ENCODE measurements around the gene SEL1L. TPM values are rescaled to one million over a fixed set of nuclear protein-coding genes. Genes with fewer than 3 reads are reported as not detected.
A peak's percentile ranks its signal among the peaks of the same experiment; 100 is the strongest.
"Not testable (repeated sequence)": the region's sequence is repeated elsewhere in the genome, so short reads cannot be mapped to it uniquely, and the experiment has no call there.

Gene SEL1L
- total RNA-seq, 2 experiments from 2014 or later: 53.5 to 56.5 TPM

GRCh38 chr14:81478446-81478845 lies 55.2 kb downstream of the SEL1L start:
- DNase-seq: no peak
- no peak for ATAC-seq (ENCODE audit: low read depth)
- Mint-ChIP-seq H3K9me3 (no peaks in the 10 kb centered on the region), H3K4me3 (no peak overlapping the region), H3K27ac (no peak overlapping the region), H3K27me3 (no peaks in the 10 kb centered on the region), H3K36me3 (peaks cover 38% of the 10 kb centered on the region), H3K4me1 (peaks cover 27% of the 10 kb centered on the region)
- POLR2A ChIA-PET: no interaction called here

- POLR2A ChIA-PET: no interaction called here
- H3K36me3 Mint-ChIP-seq: peaks cover 43% of the 10 kb centered on the region
- H3K27ac Mint-ChIP-seq: no peak overlapping the region
- H3K4me1 Mint-ChIP-seq: peaks cover 41% of the 10 kb centered on the region
- no peak overlapping the region for H3K4me3 Mint-ChIP-seq
- ATAC-seq (ENCODE audit: low read depth): no peak
- H3K9me3 Mint-ChIP-seq: no peaks in the 10 kb centered on the region
- no peaks in the 10 kb centered on the region for H3K27me3 Mint-ChIP-seq
- DNase-seq: no peak
Measured at GRCh38 chr14:81476816-81477215, 56.8 kb downstream of the SEL1L start.

GRCh38 chr14:81474685-81475324 lies 58.8 kb downstream of the SEL1L start:
- no peaks in the 10 kb centered on the region for H3K9me3 Mint-ChIP-seq
- H3K4me1 Mint-ChIP-seq: peaks cover 53% of the 10 kb centered on the region
- POLR2A ChIA-PET: interaction anchor here (0.5 kb wide), 1 partner anchor 311 kb away, joined by 3 read pairs; no protein-coding TSS in a partner anchor
- H3K27me3 Mint-ChIP-seq: no peaks in the 10 kb centered on the region
- peak overlapping the region; percentile 79 for H3K4me3 Mint-ChIP-seq
- peak; percentile 7 for ATAC-seq (ENCODE audit: low read depth)
- H3K27ac Mint-ChIP-seq: peak overlapping the region; percentile 95
- H3K36me3 Mint-ChIP-seq: peaks cover 42% of the 10 kb centered on the region
- no peak for DNase-seq

- no peaks in the 10 kb centered on the region for H3K27me3 Mint-ChIP-seq
- POLR2A ChIA-PET: interaction anchor here (0.5 kb wide), 1 partner anchor 310 kb away, joined by 3 read pairs; no protein-coding TSS in a partner anchor
- peaks cover 36% of the 10 kb centered on the region for H3K36me3 Mint-ChIP-seq
- H3K27ac Mint-ChIP-seq: peak overlapping the region; percentile 95
- no peak for DNase-seq
- peak; percentile 85 for ATAC-seq (ENCODE audit: low read depth)
- no peaks in the 10 kb centered on the region for H3K9me3 Mint-ChIP-seq
- peak overlapping the region; percentile 79 for H3K4me3 Mint-ChIP-seq
- H3K4me1 Mint-ChIP-seq: peaks cover 55% of the 10 kb centered on the region
Measured at GRCh38 chr14:81474148-81474492, 59.5 kb downstream of the SEL1L start.

- H3K27ac Mint-ChIP-seq: peak overlapping the region; percentile 95
- H3K4me3 Mint-ChIP-seq: peak overlapping the region; percentile 79
- H3K9me3 Mint-ChIP-seq: no peaks in the 10 kb centered on the region
- no peak for DNase-seq
- ATAC-seq (ENCODE audit: low read depth): peak; percentile 12
- H3K4me1 Mint-ChIP-seq: peaks cover 55% of the 10 kb centered on the region
- peaks cover 33% of the 10 kb centered on the region for H3K36me3 Mint-ChIP-seq
- POLR2A ChIA-PET: interaction anchor here (1.5 kb wide), 1 partner anchor 9 kb away, joined by 5 read pairs; no protein-coding TSS in a partner anchor
- no peaks in the 10 kb centered on the region for H3K27me3 Mint-ChIP-seq
Measured at GRCh38 chr14:81473456-81474147, 60.1 kb downstream of the SEL1L start.

GRCh38 chr14:81472096-81472800 lies 61.4 kb downstream of the SEL1L start:
- peaks cover 29% of the 10 kb centered on the region for H3K36me3 Mint-ChIP-seq
- ATAC-seq (ENCODE audit: low read depth): no peak
- peaks cover 55% of the 10 kb centered on the region for H3K4me1 Mint-ChIP-seq
- H3K9me3 Mint-ChIP-seq: no peaks in the 10 kb centered on the region
- H3K27me3 Mint-ChIP-seq: no peaks in the 10 kb centered on the region
- POLR2A ChIA-PET: interaction anchor here (0.7 to 1.8 kb wide), 4 partner anchors 8 to 252 kb away, joined by 3 to 5 read pairs (median 4); partner anchors contain the start of gene GTF2A1
- H3K27ac Mint-ChIP-seq: peak overlapping the region; percentile 3
- no peak overlapping the region for H3K4me3 Mint-ChIP-seq
- DNase-seq: no peak

- POLR2A ChIA-PET: interaction anchor here (0.8 to 1.8 kb wide), 2 partner anchors 11 to 250 kb away, joined by 3 to 4 read pairs; partner anchors contain the start of gene GTF2A1
- Mint-ChIP-seq H3K9me3 (no peaks in the 10 kb centered on the region), H3K4me3 (peak overlapping the region; percentile 81), H3K27ac (peak overlapping the region; percentile 86), H3K27me3 (no peaks in the 10 kb centered on the region), H3K4me1 (peaks cover 54% of the 10 kb centered on the region), H3K36me3 (peaks cover 24% of the 10 kb centered on the region)
- no peak for DNase-seq
- ATAC-seq (ENCODE audit: low read depth): no peak
Measured at GRCh38 chr14:81471062-81471461, 62.6 kb downstream of the SEL1L start.

GRCh38 chr14:81470557-81470826 lies 63.2 kb downstream of the SEL1L start:
- H3K4me1 Mint-ChIP-seq: peaks cover 51% of the 10 kb centered on the region
- POLR2A ChIA-PET; ATAC-seq (ENCODE audit: low read depth); H3K27me3 Mint-ChIP-seq; H3K9me3 Mint-ChIP-seq; DNase-seq: not testable (repeated sequence)
- peaks cover 21% of the 10 kb centered on the region for H3K36me3 Mint-ChIP-seq
- peak overlapping the region; percentile 86 for H3K27ac Mint-ChIP-seq
- H3K4me3 Mint-ChIP-seq: peak overlapping the region; percentile 4

- Mint-ChIP-seq H3K4me3 (no peak overlapping the region), H3K27me3 (no peaks in the 10 kb centered on the region), H3K36me3 (peaks cover 9% of the 10 kb centered on the region), H3K9me3 (no peaks in the 10 kb centered on the region), H3K4me1 (peaks cover 27% of the 10 kb centered on the region), H3K27ac (no peak overlapping the region)
- ATAC-seq (ENCODE audit: low read depth): no peak
- no peak for DNase-seq
- POLR2A ChIA-PET: interaction anchor here (0.8 kb wide), 1 partner anchor 246 kb away, joined by 3 read pairs; the partner anchor contains the start of gene GTF2A1
Measured at GRCh38 chr14:81466854-81467253, 66.8 kb downstream of the SEL1L start.

- POLR2A ChIA-PET: interaction anchor here (1.3 to 1.9 kb wide), 2 partner anchors 245 to 247 kb away, joined by 3 to 13 read pairs; partner anchors contain the start of gene GTF2A1
- peaks cover 6% of the 10 kb centered on the region for H3K36me3 Mint-ChIP-seq
Measured at GRCh38 chr14:81465507-81466228, 68.0 kb downstream of the SEL1L start.

GRCh38 chr14:81465003-81465392 lies 68.7 kb downstream of the SEL1L start:
- Mint-ChIP-seq H3K4me1 (peaks cover 11% of the 10 kb centered on the region), H3K4me3 (peak overlapping the region; percentile 87), H3K27ac (peak overlapping the region; percentile 94)
- not testable (repeated sequence) for H3K27me3 Mint-ChIP-seq, H3K36me3 Mint-ChIP-seq, DNase-seq, H3K9me3 Mint-ChIP-seq
- peak; percentile 19 for ATAC-seq (ENCODE audit: low read depth)
- POLR2A ChIA-PET: interaction anchor here (0.6 to 1.9 kb wide), 6 partner anchors 8 to 246 kb away, joined by 3 to 13 read pairs (median 5); partner anchors contain the start of genes GTF2A1 and SEL1L

More at GRCh38 chr14:81465507-81466228, 68.0 kb downstream of the SEL1L start:
- DNase-seq (no peak), ATAC-seq (ENCODE audit: low read depth) (no peak)
- no peaks in the 10 kb centered on the region for H3K9me3 Mint-ChIP-seq
- H3K27ac Mint-ChIP-seq: peak overlapping the region; percentile 94
- H3K4me1 Mint-ChIP-seq: peaks cover 17% of the 10 kb centered on the region
- peak overlapping the region; percentile 87 for H3K4me3 Mint-ChIP-seq
- peaks cover 3% of the 10 kb centered on the region for H3K27me3 Mint-ChIP-seq

GRCh38 chr14:81464253-81465002 lies 69.2 kb downstream of the SEL1L start:
- DNase-seq: no peak
- peak overlapping the region; percentile 94 for H3K27ac Mint-ChIP-seq
- peaks cover 7% of the 10 kb centered on the region for H3K4me1 Mint-ChIP-seq
- peaks cover 2% of the 10 kb centered on the region for H3K36me3 Mint-ChIP-seq
- peak overlapping the region; percentile 87 for H3K4me3 Mint-ChIP-seq
- POLR2A ChIA-PET: interaction anchor here (0.6 to 1.9 kb wide), 6 partner anchors 9 to 245 kb away, joined by 3 to 13 read pairs (median 5); partner anchors contain the start of genes GTF2A1 and SEL1L
- peaks cover 3% of the 10 kb centered on the region for H3K27me3 Mint-ChIP-seq
- no peaks in the 10 kb centered on the region for H3K9me3 Mint-ChIP-seq
- ATAC-seq (ENCODE audit: low read depth): peak; percentile 81
